Measurements from ENCODE around the gene AGXT.

The AGXT gene

GRCh38 chr2:240911641-240912265, 43.1 kb downstream of the AGXT start:
- DNase-seq (ENCODE audit: low spot score) (no peak), ATAC-seq (ENCODE audit: low read depth) (no peak)
- no peaks in the 10 kb centered on the region for H3K4me1 ChIP-seq (ENCODE audit: insufficient read depth, poor library complexity, severe bottlenecking)
- H3K27ac ChIP-seq (ENCODE audit: poor library complexity, severe bottlenecking) = no peak overlapping the region
- H3K36me3 ChIP-seq (ENCODE audit: low read depth) = no peaks in the 10 kb centered on the region
- no peak for TF ChIP-seq CTCF (IDR thresholded peaks at IDR 0.05; ENCODE audit: poor library complexity, severe bottlenecking)
- H3K4me3 ChIP-seq (ENCODE audit: severe bottlenecking) = no peak overlapping the region
- no peaks in the 10 kb centered on the region for H3K9me3 ChIP-seq (ENCODE audit: severe bottlenecking)
- H3K27me3 ChIP-seq (ENCODE audit: insufficient read depth, poor library complexity, severe bottlenecking) = peaks cover 12% of the 10 kb centered on the region

- Histone ChIP-seq H3K9me3 (ENCODE audit: severe bottlenecking) (no peaks in the 10 kb centered on the region), H3K4me1 (ENCODE audit: insufficient read depth, poor library complexity, severe bottlenecking) (no peaks in the 10 kb centered on the region), H3K27ac (ENCODE audit: poor library complexity, severe bottlenecking) (no peak overlapping the region), H3K36me3 (ENCODE audit: low read depth) (no peaks in the 10 kb centered on the region), H3K4me3 (ENCODE audit: severe bottlenecking) (no peak overlapping the region), H3K27me3 (ENCODE audit: insufficient read depth, poor library complexity, severe bottlenecking) (peaks cover 7% of the 10 kb centered on the region)
- DNase-seq (ENCODE audit: low spot score) (no peak), ATAC-seq (ENCODE audit: low read depth) (no peak)
- no peak for TF ChIP-seq CTCF (IDR thresholded peaks at IDR 0.05; ENCODE audit: poor library complexity, severe bottlenecking)
These were observed 44.5 kb downstream of the AGXT start for GRCh38 chr2:240912878-240913809.

- no peaks in the 10 kb centered on the region for H3K9me3 ChIP-seq (ENCODE audit: severe bottlenecking)
- no peaks in the 10 kb centered on the region for H3K36me3 ChIP-seq (ENCODE audit: low read depth)
- no peaks in the 10 kb centered on the region for H3K4me1 ChIP-seq (ENCODE audit: insufficient read depth, poor library complexity, severe bottlenecking)
- no peak overlapping the region for H3K4me3 ChIP-seq (ENCODE audit: severe bottlenecking)
- peak; percentile 74 for TF ChIP-seq CTCF (IDR thresholded peaks at IDR 0.05; ENCODE audit: poor library complexity, severe bottlenecking)
- H3K27ac ChIP-seq (ENCODE audit: poor library complexity, severe bottlenecking) = no peak overlapping the region
- peaks cover 7% of the 10 kb centered on the region for H3K27me3 ChIP-seq (ENCODE audit: insufficient read depth, poor library complexity, severe bottlenecking)
- ATAC-seq (ENCODE audit: low read depth) (0 out of 3 replicates have a peak, but pooled peaks have one; percentile 32), DNase-seq (ENCODE audit: low spot score) (no peak)
These were observed 45.4 kb downstream of the AGXT start for GRCh38 chr2:240913810-240914644.

- H3K9me3 ChIP-seq (ENCODE audit: severe bottlenecking) = no peaks in the 10 kb centered on the region
- peaks cover 7% of the 10 kb centered on the region for H3K27me3 ChIP-seq (ENCODE audit: insufficient read depth, poor library complexity, severe bottlenecking)
- H3K27ac ChIP-seq (ENCODE audit: poor library complexity, severe bottlenecking) = no peak overlapping the region
- DNase-seq (ENCODE audit: low spot score) (no peak), ATAC-seq (ENCODE audit: low read depth) (no peak)
- no peaks in the 10 kb centered on the region for H3K4me1 ChIP-seq (ENCODE audit: insufficient read depth, poor library complexity, severe bottlenecking)
- H3K36me3 ChIP-seq (ENCODE audit: low read depth) = no peaks in the 10 kb centered on the region
- no peak overlapping the region for H3K4me3 ChIP-seq (ENCODE audit: severe bottlenecking)
- TF ChIP-seq CTCF (IDR thresholded peaks at IDR 0.05; ENCODE audit: poor library complexity, severe bottlenecking) = peak; percentile 44
These were observed 46.3 kb downstream of the AGXT start for GRCh38 chr2:240914645-240915525.

All from RWPE2 (cell line).